MM.1S (cell line): ENCODE data around the gene POMZP3.
"Not testable (repeated sequence)": the region's sequence is repeated elsewhere in the genome, so short reads cannot be mapped to it uniquely, and the experiment has no call there.

ENCODE experiments used
- EZH2 ChIP-seq: fragments of 300-600 bp; sonication (generic); optimal IDR thresholded peaks from 2 replicates; pipeline ENCODE3; 2017; ENCODE audit warnings: low read depth, mild to moderate bottlenecking, antibody characterized with exemption, low read length, mixed read lengths
- EZH2phosphoT487 ChIP-seq: fragments of 300-600 bp; sonication (generic); IDR thresholded peaks from 2 replicates; pipeline ENCODE4 v1.6.1; 2018; ENCODE audit warnings: antibody characterized with exemption, low read length
- TF ChIP-seq, protein P1 (sequence below): fragments of 300-600 bp; sonication (generic); IDR thresholded peaks from 2 replicates; pipeline ENCODE4 v1.5.1; 2016; ENCODE audit warnings: antibody characterized with exemption, low read length, mixed read lengths

DNA sequence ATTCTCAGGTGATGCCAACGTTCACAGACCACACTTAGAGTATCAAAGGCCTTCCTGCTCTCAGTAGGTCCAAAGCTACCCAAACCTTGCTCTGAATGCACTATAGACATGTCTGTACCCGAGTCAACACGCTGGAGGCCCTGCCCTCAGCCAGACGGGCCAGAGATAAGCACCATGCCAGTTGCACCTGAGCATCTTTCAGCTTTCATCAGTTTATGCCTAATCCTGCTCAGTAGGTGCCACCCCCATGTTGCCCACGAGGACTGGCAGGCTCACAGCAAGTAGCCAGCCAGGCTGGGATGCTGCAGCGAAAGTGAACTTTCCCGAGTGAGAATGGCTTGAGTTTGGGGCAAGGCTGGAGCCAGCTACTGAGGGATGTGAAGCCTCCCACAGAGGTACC is 18.6 kb downstream of the POMZP3 start:
- TF ChIP-seq, protein P1, sequence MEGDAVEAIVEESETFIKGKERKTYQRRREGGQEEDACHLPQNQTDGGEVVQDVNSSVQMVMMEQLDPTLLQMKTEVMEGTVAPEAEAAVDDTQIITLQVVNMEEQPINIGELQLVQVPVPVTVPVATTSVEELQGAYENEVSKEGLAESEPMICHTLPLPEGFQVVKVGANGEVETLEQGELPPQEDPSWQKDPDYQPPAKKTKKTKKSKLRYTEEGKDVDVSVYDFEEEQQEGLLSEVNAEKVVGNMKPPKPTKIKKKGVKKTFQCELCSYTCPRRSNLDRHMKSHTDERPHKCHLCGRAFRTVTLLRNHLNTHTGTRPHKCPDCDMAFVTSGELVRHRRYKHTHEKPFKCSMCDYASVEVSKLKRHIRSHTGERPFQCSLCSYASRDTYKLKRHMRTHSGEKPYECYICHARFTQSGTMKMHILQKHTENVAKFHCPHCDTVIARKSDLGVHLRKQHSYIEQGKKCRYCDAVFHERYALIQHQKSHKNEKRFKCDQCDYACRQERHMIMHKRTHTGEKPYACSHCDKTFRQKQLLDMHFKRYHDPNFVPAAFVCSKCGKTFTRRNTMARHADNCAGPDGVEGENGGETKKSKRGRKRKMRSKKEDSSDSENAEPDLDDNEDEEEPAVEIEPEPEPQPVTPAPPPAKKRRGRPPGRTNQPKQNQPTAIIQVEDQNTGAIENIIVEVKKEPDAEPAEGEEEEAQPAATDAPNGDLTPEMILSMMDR, result not testable (repeated sequence)
- not testable (repeated sequence) for TF ChIP-seq EZH2, EZH2phosphoT487
